Raji (cell line): Measurements from ENCODE around the gene AKIP1.

Source experiments
- POLR2A ChIP-seq: IDR thresholded peaks from 2 replicates; pipeline ENCODE4 v1.6.1; 2011; ENCODE audit warnings: low read depth, low read length, control low read depth; ENCODE audit not compliant: insufficient read depth

AKIP1 gene

GRCh38 chr11:8908099-8908498, 2.9 kb upstream of the AKIP1 start:
- no peak for TF ChIP-seq POLR2A

GRCh38 chr11:8910649-8911026, 351 bp upstream of the AKIP1 start:
- TF ChIP-seq POLR2A: no peak

- TF ChIP-seq POLR2A: no peak
Observed at GRCh38 chr11:8913961-8914660, 3.1 kb downstream of the AKIP1 start.

GRCh38 chr11:8914661-8915018, 3.7 kb downstream of the AKIP1 start:
- no peak for TF ChIP-seq POLR2A

- TF ChIP-seq POLR2A: no peak
Observed at GRCh38 chr11:8917157-8917825, 6.3 kb downstream of the AKIP1 start.

DNA sequence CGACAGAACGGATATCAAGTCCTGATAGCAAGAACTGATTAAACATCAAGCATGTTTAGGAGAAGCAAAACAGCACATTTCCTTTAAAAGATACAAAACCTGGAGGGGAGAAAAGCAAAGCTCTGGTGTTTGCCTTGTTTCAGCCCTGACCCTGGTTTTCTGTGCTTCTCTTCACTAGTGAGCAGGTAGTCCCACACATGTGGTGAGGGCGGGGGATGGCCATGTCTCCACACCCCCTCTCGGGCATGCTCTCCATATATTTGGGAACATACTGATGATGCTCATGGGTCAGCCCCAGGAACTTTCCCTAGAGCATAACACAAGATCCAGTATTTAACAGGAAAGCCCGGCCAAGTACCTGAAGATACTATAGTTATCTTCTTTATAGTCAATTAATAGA, 11.7 kb downstream of the AKIP1 start:
- no peak for TF ChIP-seq POLR2A

GRCh38 chr11:8925711-8926110, 14.7 kb downstream of the AKIP1 start:
- no peak for TF ChIP-seq POLR2A

DNA sequence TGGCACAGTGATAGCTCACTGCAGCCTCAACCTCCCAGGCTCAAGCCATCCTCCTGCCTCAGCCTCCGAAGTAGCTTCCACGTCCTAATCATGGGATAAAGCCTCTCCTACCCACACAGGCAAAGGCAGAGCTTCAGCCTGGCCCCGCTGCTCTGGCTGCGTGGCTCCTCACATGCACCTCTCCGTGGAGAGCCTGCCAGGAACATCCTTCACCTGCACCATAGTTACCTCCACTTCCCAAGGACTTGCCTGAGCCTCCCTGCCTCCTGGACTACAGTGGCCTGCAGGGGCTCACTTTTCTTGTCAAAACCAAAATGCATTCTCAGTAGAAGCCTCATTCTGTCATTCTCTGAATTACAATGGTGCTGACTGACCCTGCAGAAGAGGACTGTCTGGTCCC, 15.2 kb downstream of the AKIP1 start:
- no peak for TF ChIP-seq POLR2A

DNA sequence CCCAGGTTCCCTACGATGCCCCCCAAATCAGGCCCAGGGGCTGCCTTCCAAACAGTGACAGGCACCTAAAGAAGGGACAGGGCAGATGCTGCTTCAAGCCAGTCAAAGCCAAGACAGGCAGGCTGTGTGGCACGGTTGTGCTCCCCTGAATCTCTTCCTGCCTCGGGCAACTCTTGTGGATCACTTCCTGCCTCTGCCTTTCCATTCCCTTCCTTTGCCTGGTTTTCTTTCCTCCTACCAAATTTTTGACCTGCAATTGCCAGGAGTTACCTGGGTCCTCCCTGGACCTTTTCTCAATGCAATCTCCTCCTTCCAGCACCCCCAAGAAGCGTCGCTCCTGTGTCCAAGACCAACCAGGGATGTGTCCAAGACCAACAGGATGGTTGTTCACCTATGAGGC, 16.2 kb downstream of the AKIP1 start:
- TF ChIP-seq POLR2A: no peak

GRCh38 chr11:8928205-8928604, 17.2 kb downstream of the AKIP1 start:
- no peak for TF ChIP-seq POLR2A

- no peak for TF ChIP-seq POLR2A
Observed at GRCh38 chr11:8928981-8929615, 18.1 kb downstream of the AKIP1 start.

DNA sequence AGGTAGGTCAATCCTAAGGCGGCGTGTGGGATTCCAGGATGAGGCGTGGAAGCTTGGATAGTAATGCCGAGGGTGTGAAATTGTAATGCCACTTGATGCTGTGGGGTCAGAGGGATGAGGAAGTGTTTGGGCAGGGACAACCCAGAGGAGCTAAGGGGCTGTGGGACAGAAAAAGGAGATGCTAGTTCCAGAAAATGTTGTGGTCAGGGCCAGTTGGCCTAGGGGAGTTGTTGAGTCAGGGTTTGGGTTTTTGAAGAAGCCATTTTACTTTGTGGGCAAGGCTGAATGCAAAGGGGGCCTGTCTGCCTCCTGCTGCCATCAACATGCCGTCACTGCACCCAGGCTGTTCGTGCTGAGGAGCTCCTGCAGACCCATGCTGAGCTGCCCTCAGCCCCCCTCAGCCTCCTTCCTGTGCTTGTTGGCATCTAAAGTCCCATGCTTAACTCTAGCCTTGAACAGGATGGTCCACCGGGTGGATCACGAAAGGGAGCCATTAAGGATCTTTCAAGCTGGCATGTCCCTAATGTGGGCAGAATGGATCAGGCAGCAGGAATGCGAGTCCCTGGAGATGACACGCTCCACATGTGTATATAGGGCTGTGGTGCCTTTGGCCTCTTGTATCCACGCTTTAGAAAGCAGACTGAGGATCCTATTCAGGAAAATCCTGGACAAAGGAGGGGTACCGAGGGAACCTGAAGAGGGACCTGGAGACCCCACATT, 19.6 kb downstream of the AKIP1 start:
- no peak for TF ChIP-seq POLR2A

DNA sequence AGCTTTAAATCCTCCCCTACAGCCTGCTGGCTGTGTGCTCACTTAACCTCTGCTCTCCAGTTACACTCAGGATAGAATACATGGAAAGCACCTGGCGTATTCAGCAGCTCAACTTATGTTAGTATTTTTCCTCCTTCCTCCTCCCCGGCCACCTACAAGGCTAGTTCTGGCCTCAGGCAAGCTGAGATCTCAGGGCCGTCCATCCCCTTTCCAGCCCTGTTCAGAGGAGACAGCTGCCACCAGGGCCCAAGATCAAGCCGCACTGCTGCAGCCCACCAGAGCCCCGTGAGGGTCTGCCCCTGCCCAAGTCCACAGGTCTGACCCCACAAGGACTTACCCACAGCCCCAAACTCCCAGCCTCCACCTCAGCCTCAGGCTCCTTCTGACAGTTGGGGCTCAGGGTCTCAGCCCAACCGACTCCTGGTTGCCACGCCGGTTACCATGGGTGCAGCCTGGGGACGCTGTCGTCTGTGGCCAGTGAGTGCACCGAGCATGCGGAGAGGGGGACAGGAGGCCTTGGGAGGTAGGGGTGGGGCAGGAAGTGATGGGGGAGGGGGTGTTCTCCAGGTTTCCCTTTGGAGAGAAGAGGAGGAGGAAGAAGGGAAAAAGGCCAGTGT, 21.7 kb downstream of the AKIP1 start, which contains the start of gene C11orf16:
Gene C11orf16 (minus strand): TSS at position 384 of the 617 bp plus-strand sequence. CDS start 639 bp downstream, outside the sequence.
- no peak for TF ChIP-seq POLR2A

DNA sequence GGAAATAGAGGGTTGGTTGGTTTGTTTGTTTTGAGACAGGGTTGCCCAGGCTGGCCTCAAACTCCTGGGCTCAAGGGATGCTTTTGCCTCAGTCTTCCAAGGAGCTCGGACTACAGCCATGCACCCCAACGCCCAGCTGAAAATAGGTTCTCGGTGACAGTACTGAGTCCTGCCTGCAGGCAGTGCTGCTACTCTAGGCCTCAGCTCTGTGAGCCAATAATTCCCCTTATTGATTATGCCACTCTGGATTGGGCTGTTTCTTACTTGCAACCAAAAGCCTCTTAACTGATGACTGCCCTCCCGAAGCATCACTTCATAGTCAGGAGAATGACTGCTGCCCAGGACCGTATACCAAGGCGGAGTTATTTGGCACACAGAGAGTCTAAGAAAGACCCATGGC, 22.9 kb downstream of the AKIP1 start:
- TF ChIP-seq POLR2A: no peak

GRCh38 chr11:8934742-8935488, 23.9 kb downstream of the AKIP1 start:
- no peak for TF ChIP-seq POLR2A

DNA sequence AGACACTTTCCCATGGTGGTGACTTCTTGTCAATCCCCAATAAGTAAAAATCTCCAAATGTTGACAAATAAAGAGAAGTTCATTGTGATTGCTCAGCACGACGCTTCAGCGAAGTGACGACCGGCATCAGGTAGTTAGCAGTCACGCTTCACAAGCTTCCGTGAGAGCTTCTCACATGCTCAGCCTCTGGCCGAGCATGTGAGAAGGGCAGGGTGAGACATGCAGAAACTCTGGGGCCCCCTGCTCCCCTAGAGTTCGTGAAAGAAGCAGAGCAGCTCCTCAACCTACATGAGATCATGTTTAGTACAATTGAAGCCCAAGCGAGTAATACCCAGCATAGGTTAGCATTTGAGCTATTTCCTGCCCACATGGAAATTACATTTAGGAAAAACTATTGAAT, 26.2 kb downstream of the AKIP1 start:
- TF ChIP-seq POLR2A: no peak
